ENCODE results near the gene FAM163B.
"Not testable (repeated sequence)": the region's sequence is repeated elsewhere in the genome, so short reads cannot be mapped to it uniquely, and the experiment has no call there.

FAM163B gene

GRCh38 chr9:133569121-133569785, 39.9 kb downstream of the FAM163B start:
- no peak for TF ChIP-seq CTCF (IDR thresholded peaks at IDR 0.05; ENCODE audit: insufficient read depth, missing control alignments)
- DNase-seq (ENCODE audit: insufficient read length, low spot score) (no peak), FAIRE-seq (no peak)

GRCh38 chr9:133568186-133568585, 41.0 kb downstream of the FAM163B start:
- DNase-seq (ENCODE audit: insufficient read length, low spot score) (no peak), FAIRE-seq (no peak)
- TF ChIP-seq CTCF (IDR thresholded peaks at IDR 0.05; ENCODE audit: insufficient read depth, missing control alignments) = no peak

- TF ChIP-seq CTCF (IDR thresholded peaks at IDR 0.05; ENCODE audit: insufficient read depth, missing control alignments) = no peak
- DNase-seq (ENCODE audit: insufficient read length, low spot score) = no peak
- FAIRE-seq = no peak
Measured at GRCh38 chr9:133566817-133567216, 42.4 kb downstream of the FAM163B start.

- no peak for TF ChIP-seq CTCF (IDR thresholded peaks at IDR 0.05; ENCODE audit: insufficient read depth, missing control alignments)
- DNase-seq (ENCODE audit: insufficient read length, low spot score) (no peak), FAIRE-seq (no peak)
Measured at GRCh38 chr9:133566382-133566781, 42.8 kb downstream of the FAM163B start.

- no peak for TF ChIP-seq CTCF (IDR thresholded peaks at IDR 0.05; ENCODE audit: insufficient read depth, missing control alignments)
- FAIRE-seq (no peak), DNase-seq (ENCODE audit: insufficient read length, low spot score) (no peak)
Measured at GRCh38 chr9:133564451-133565116, 44.6 kb downstream of the FAM163B start.

GRCh38 chr9:133563814-133564213, 45.4 kb downstream of the FAM163B start:
- FAIRE-seq; DNase-seq (ENCODE audit: insufficient read length, low spot score): not testable (repeated sequence)

- no peak for TF ChIP-seq CTCF (IDR thresholded peaks at IDR 0.05; ENCODE audit: insufficient read depth, missing control alignments)
- FAIRE-seq (no peak), DNase-seq (ENCODE audit: insufficient read length, low spot score) (no peak)
Measured at GRCh38 chr9:133563291-133563796, 45.8 kb downstream of the FAM163B start.

Data from D721Med (cell line).